ENCODE results near the gene KIAA1671.
A peak's percentile ranks its signal among the peaks of the same experiment; 100 is the strongest.
"Not testable (repeated sequence)": the region's sequence is repeated elsewhere in the genome, so short reads cannot be mapped to it uniquely, and the experiment has no call there.

KIAA1671 gene

DNA sequence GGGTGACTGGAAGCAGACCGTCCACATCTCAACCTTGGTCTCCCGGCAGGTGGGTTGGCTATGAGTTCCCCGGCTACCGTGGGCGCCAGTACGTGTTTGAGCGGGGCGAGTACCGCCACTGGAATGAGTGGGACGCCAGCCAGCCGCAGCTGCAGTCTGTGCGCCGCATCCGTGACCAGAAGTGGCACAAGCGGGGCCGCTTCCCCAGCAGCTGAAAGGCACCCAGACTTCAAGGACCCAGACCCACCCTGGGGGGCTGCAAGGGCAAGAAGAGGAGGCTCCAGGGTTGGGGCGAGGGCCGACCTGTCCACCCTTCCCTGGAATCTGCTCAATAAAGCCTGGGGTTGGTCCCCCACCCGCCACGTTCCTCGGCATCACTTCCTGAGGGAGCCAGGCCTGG lies 254.5 kb downstream of the KIAA1671 start:
- DNase-seq, result no peak

GRCh38 chr22:25207553-25208157 lies 255.1 kb downstream of the KIAA1671 start:
- no peak for DNase-seq

DNA sequence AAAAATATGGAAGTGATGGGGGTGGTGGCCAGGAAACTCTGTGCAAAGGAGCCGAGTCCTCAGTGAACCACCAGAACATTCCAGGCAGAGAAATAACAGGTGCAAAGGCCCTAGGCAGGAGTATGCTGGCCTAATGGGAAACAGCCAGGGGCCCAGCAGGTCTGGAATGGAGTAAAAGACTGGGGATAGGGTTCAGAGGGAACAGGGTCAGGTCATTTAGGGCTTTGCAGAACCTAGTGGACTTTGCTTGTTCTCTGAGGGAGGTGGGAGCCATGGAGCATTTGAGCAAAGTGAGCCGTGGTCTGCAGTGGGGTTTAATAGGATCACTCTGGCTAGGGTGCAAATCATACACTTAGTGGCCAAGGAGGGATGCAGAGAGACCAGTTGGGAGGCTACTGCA lies 255.8 kb downstream of the KIAA1671 start:
- no peak for DNase-seq

DNA sequence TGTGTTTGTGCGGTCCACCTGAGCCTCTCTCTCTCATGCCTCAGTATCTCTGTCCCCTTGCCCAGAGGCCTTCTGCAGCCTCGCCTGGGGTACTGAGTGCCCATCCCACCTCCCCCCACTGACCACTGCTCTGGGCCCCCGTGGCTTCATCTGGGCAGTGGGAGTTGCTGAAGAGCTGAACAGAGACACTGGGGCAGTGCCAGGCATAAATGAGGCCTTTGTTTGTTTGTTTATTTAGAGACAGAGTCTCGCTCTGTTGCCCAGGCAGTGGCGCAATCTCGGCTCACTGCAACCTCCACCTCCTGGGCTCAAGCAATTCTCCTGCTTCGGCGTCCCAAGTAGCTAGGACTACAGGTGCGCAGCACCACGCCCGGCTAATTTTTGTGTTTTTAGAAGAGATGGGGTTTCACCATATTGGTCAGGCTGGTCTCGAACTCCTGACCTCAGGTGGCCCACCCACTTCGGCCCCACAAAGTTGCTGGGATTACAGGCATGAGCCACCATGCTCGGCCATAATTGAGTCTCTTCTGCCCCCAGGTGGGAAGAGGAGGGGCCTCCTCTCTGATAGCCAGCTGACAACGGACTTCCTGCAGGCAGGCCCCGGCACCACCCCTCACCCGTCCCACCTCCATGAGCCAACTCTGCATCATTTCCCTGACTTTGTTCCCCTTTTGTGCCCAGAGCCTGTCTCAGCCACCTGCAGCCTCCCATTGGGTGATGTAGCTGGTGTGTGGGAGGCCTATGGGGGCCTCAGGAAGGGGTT lies 256.4 kb downstream of the KIAA1671 start:
- DNase-seq, result no peak

DNA sequence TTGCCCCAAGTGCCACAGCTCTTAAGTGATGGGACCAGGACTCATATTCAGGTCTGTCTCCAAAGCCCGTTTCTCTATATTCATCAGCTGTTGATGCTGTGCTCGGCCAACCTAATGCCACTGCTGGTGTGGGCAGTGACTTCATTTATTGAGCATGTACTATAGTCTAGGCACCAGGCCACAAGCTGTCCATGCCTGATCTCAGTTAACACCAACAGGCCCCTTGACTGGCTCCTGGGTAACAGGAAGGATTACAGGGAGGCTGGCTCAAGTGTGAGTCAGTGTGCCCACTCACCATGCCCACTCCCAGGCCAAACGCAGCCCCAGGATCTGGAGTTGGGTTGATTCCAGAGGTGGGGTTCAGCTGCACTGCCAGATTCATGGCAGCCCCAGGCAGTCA lies 258.3 kb downstream of the KIAA1671 start:
- DNase-seq, result no peak

DNA sequence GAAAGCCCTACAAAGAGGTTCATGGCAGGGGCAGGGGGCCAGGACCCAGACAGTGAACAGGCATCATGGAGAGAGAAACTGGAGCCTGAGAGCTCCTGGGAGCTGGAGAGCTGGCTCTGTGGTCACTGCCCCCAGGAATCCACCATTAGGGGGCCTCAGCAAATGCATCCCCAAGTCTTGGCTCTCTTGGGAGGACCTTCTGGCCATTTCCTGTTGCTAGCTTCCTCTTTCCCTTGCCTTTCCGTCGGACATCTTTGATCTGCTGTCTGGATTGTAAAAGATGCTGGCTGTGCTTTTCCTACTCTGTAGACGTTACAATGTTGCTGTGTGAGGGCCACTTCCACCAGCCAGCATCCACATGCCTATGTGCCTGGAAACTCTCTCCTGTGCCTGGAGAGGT lies 259.8 kb downstream of the KIAA1671 start:
- DNase-seq, result no peak

GRCh38 chr22:25213221-25213620 lies 260.7 kb downstream of the KIAA1671 start:
- DNase-seq, result no peak

DNA sequence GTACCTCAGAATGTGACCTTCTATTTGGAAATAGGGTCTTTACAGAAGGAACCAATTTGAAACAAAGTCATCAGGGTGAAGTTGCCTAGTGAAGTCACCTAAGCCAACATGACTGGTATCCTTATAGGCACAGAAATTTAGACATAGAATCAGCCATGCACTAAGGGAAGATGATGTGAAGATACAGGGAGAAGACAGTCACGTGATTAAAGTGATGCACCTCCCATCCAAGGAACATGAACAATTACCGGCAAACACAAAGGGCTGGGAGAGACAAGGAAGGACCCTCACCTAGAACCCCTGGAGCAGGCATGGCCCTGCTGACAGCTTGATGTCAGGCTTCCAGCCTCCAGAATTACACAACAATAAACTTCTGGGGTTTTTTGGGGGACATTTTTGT lies 263.7 kb downstream of the KIAA1671 start:
- DNase-seq, result no peak

DNA sequence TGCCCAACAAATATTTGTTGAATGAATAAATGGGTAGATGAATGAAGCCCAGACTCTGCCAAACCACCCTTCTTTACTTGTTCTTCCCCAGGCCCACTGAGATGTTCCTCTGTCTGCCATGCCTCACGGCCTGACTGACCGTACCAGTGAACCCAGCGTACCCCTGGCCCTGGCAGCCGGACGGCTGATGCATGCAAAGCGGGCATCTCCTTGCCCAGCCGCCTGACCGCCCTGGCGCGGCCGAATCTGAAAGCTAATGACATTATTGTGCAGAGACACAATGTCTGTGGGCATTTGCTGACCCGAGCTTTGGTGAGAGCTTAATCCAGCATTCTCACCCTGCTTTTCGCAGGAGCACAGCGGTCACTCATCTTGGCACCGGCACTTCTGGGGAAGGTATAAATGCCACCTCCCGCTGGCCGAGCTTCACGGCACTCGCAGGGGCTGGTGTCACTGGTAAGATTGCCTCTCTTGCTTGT lies 266.7 kb downstream of the KIAA1671 start, which contains the start of gene CRYBB2:
CRYBB2 (plus strand) TSS at position 429 of the 479 bp plus-strand sequence. CDS start 1,791 bp downstream, outside the sequence.
- no peak for DNase-seq

- no peak for DNase-seq
These were observed 267.5 kb downstream of the KIAA1671 start for GRCh38 chr22:25219948-25220442.

DNA sequence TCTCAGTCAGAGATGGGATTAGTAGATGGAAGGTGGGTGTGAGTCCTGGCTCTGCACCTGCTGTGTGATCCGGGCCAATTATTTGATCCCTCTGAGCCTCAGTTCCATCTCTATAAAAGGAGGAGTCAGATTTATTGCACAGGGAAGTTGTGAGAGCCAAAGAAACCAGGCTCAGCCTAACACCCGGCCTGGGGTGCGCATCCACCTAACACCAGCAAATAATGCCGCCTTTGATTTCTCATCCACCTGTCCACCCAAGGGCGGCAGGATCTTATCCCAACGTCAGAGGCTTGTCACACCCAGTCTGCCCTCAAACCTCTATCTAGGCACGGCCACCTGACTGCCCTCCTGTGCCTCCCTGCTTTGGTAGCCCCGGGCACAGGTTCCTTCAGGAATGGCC lies 269.3 kb downstream of the KIAA1671 start:
- no peak for DNase-seq

DNA sequence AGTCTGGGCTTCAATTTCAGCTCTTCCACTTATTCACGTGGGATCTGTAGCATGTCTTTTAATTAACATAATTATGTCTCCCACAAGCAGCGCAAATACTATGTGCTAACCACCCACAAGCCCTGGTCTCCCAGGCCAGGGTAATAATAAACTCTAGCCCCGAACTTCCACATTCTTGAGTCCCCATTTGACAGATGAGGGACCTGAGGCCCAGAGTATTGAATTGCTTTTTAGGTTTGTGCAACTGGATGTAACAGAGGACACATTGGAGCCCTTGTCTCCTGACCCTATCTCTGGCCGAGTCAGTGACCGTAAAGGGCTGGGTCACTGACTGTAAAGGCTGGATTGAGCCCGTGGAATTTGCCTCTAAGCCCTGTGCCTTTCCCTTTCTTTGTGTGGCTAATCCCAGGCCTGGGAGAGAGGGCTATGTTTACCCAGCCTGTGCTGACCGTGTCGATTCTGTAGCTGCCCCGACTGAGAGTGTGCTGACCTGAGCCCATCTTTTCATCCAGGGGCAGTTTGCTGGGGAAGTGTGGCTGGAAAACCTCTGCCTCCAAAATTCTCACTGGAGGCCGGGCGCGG lies 270.8 kb downstream of the KIAA1671 start:
- DNase-seq, result no peak

- no peak for DNase-seq
These were observed 276.3 kb downstream of the KIAA1671 start for GRCh38 chr22:25228822-25229221.

DNA sequence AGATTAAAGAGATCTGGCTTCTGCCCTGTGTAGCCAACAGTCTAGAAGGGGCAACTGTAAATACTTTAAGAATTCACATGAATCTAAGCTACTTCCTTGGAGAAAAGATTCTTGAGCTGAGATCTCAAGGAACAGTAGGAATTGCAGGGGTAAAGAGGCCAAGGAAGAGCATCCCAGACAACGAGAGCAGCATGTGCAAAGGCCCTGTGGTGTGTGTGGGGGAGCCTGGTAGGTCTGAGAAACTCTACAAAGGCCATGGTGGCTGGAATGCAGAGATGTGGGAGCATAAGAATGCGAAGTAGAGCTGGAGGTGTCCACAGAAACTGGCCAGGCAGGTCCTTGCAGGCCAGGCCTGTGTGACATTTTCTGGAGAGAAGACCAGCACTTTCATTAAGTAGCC lies 278.2 kb downstream of the KIAA1671 start:
- not testable (repeated sequence) for DNase-seq

- no peak for DNase-seq
These were observed 279.8 kb downstream of the KIAA1671 start for GRCh38 chr22:25232301-25232700.

- not testable (repeated sequence) for DNase-seq
These were observed 281.2 kb downstream of the KIAA1671 start for GRCh38 chr22:25233706-25234105.

- DNase-seq, result peak; percentile 24
These were observed 283.2 kb downstream of the KIAA1671 start for GRCh38 chr22:25235547-25236290.

DNA sequence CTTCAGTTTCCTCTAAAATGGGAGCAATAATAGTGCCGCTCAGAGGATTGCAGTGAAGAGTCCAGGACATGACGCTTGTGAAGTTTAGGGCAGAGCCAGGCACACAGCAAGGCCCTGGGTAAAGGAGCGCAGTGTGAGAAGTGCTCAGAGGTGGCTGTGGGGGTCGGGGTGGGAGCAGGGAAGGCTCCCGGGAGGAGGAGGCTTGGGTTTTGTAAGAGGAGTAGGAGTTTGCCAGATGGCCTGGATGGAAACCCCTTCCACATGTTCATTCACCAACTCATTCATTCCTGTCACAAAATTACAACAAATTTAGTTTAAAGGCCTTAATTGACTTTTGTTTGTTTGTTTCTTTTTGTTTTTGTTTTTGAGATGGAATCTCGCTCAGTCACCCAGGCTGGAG lies 283.9 kb downstream of the KIAA1671 start:
- no peak for DNase-seq

DNA sequence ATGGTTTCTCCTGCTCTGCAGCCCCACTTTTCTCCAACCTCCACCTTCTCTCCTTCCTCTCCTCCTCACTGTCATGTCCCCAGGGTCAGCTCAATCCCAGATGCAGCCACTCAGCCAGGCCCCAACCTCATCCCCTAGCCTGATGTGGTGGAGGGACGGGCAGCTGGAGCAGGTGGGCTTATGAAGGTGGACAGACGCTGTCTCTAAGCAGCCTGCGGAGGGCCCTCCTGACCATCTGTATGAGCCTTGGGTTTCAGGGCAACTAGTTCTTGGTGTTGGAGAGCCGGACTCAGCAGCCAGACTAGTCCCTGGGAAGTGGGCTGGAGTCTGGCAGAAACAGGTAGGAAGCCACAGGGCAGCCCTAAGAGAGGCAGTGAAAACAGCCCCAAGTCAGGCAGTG lies 285.0 kb downstream of the KIAA1671 start:
- no peak for DNase-seq

GRCh38 chr22:25238058-25238457 lies 285.5 kb downstream of the KIAA1671 start:
- DNase-seq, result not testable (repeated sequence)
